Measurements from ENCODE around the gene KRR1.
A peak's percentile ranks its signal among the peaks of the same experiment; 100 is the strongest.

Gene KRR1

GRCh38 chr12:75511116-75512048, at the start of gene KRR1:
TSS of gene KRR1 (minus strand) at chr12:75511609. CDS start at chr12:75511597, 12 bp downstream.
- peak; percentile 89 for DNase-seq (ENCODE audit: low read depth, low spot score)
- peak within 1 kb of the TSS; percentile 60 for H3K27ac ChIP-seq

GRCh38 chr12:75560167-75560566, 48.8 kb upstream of the KRR1 start:
- no peak overlapping the region for H3K27ac ChIP-seq

GRCh38 chr12:75558287-75558686, 46.9 kb upstream of the KRR1 start:
- H3K27ac ChIP-seq, result no peak overlapping the region
- no peak for DNase-seq (ENCODE audit: low read depth, low spot score)

More at GRCh38 chr12:75560167-75560566, 48.8 kb upstream of the KRR1 start:
- DNase-seq (ENCODE audit: low read depth, low spot score), result no peak

- DNase-seq (ENCODE audit: low read depth, low spot score), result no peak
- H3K27ac ChIP-seq, result no peak overlapping the region
These were observed 45.0 kb upstream of the KRR1 start for GRCh38 chr12:75556311-75556899.

GRCh38 chr12:75554556-75554880, 43.1 kb upstream of the KRR1 start:
- no peak for DNase-seq (ENCODE audit: low read depth, low spot score)
- no peak overlapping the region for H3K27ac ChIP-seq

GRCh38 chr12:75553836-75554555, 42.6 kb upstream of the KRR1 start:
- H3K27ac ChIP-seq, result no peak overlapping the region

GRCh38 chr12:75553398-75553797, 42.0 kb upstream of the KRR1 start:
- no peak overlapping the region for H3K27ac ChIP-seq
- peak; percentile 3 for DNase-seq (ENCODE audit: low read depth, low spot score)

More at GRCh38 chr12:75553836-75554555, 42.6 kb upstream of the KRR1 start:
- no peak for DNase-seq (ENCODE audit: low read depth, low spot score)

- no peak overlapping the region for H3K27ac ChIP-seq
- DNase-seq (ENCODE audit: low read depth, low spot score), result no peak
These were observed 40.1 kb upstream of the KRR1 start for GRCh38 chr12:75551477-75551876.

- no peak for DNase-seq (ENCODE audit: low read depth, low spot score)
- H3K27ac ChIP-seq, result no peak overlapping the region
These were observed 39.2 kb upstream of the KRR1 start for GRCh38 chr12:75550401-75551240.

GRCh38 chr12:75549989-75550388, 38.6 kb upstream of the KRR1 start:
- H3K27ac ChIP-seq, result no peak overlapping the region
- no peak for DNase-seq (ENCODE audit: low read depth, low spot score)

- H3K27ac ChIP-seq, result no peak overlapping the region
- no peak for DNase-seq (ENCODE audit: low read depth, low spot score)
These were observed 37.5 kb upstream of the KRR1 start for GRCh38 chr12:75548879-75549278.

- H3K27ac ChIP-seq, result no peak overlapping the region
- no peak for DNase-seq (ENCODE audit: low read depth, low spot score)
These were observed 34.2 kb upstream of the KRR1 start for GRCh38 chr12:75545636-75546035.

GRCh38 chr12:75543529-75543928, 32.1 kb upstream of the KRR1 start:
- H3K27ac ChIP-seq, result no peak overlapping the region
- DNase-seq (ENCODE audit: low read depth, low spot score), result no peak

- H3K27ac ChIP-seq, result no peak overlapping the region
- DNase-seq (ENCODE audit: low read depth, low spot score), result no peak
These were observed 31.5 kb upstream of the KRR1 start for GRCh38 chr12:75542942-75543341.

GRCh38 chr12:75539889-75540288, 28.5 kb upstream of the KRR1 start:
- no peak for DNase-seq (ENCODE audit: low read depth, low spot score)

GRCh38 chr12:75533239-75533638, 21.8 kb upstream of the KRR1 start:
- DNase-seq (ENCODE audit: low read depth, low spot score), result no peak
- H3K27ac ChIP-seq, result no peak overlapping the region

More at GRCh38 chr12:75539889-75540288, 28.5 kb upstream of the KRR1 start:
- no peak overlapping the region for H3K27ac ChIP-seq

GRCh38 chr12:75529826-75530225, 18.4 kb upstream of the KRR1 start:
- DNase-seq (ENCODE audit: low read depth, low spot score), result no peak

GRCh38 chr12:75529316-75529715, 17.9 kb upstream of the KRR1 start:
- no peak overlapping the region for H3K27ac ChIP-seq
- DNase-seq (ENCODE audit: low read depth, low spot score), result no peak

More at GRCh38 chr12:75529826-75530225, 18.4 kb upstream of the KRR1 start:
- H3K27ac ChIP-seq, result no peak overlapping the region

GRCh38 chr12:75528692-75529091, 17.3 kb upstream of the KRR1 start:
- no peak for DNase-seq (ENCODE audit: low read depth, low spot score)
- H3K27ac ChIP-seq, result no peak overlapping the region

GRCh38 chr12:75528272-75528671, 16.9 kb upstream of the KRR1 start:
- no peak overlapping the region for H3K27ac ChIP-seq
- DNase-seq (ENCODE audit: low read depth, low spot score), result no peak
